Suprapubic skin (tissue), 4 donors: ENCODE results near the gene KSR2.

Source experiments
- EP300 ChIP-seq: sonication (generic); formaldehyde crosslinking; IDR thresholded peaks from one replicate; pipeline ENCODE4 v1.6.1; 2017; ENCODE audit warnings: antibody characterized with exemption
- POLR2A ChIP-seq, 2 donors: fragments of 450-650 bp; IDR thresholded peaks; one replicate each; pipeline ENCODE4 v1.6.1; 2017; ENCODE audit warnings: antibody characterized with exemption in 2 of 2, mild to moderate bottlenecking in 2 of 2, moderate library complexity in 2 of 2
- POLR2AphosphoS5 ChIP-seq, 3 donors: sonication (generic); formaldehyde crosslinking; IDR thresholded peaks; one replicate each; pipeline ENCODE4 v1.6.1; 2017; ENCODE audit warnings: antibody characterized with exemption in 3 of 3

DNA sequence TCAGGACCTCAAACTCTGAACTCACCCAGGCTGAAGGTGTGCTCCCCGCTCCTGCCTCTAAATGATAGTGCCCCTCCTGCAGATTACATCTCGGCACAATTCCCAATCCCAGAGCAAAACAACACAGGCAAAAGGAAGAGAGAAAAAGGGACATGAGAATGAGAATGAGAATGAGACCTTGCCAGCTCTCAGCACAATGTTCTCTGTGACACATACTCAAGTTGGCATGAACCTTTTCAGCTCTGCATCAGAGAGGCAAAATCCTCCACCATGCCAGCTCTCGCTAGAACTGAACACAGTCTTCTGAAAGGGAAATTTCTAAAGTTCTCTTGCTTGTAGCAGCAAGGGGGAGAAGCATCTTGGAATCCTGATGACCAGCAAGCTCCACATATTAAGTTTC, 84.6 kb downstream of the KSR2 start:
- TF ChIP-seq POLR2A (IDR thresholded peaks at IDR 0.05) (no peak), EP300 (no peak), POLR2AphosphoS5 (IDR thresholded peaks at IDR 0.05) (no peak)
